Suprapubic skin (tissue), 4 donors: ENCODE results near the gene DENND2A.

Experiments used
- CTCF ChIP-seq, 2 donors: fragments of 200-600 bp in 1 of 2; fragments of 450-650 bp in 1 of 2; sonication (generic) in 1 of 2; IDR thresholded peaks; one replicate each; pipeline ENCODE4 v1.5.1; 2016 to 2019; ENCODE audit warnings: antibody characterized with exemption in 2 of 2, mild to moderate bottlenecking in 1 of 2, moderate library complexity in 1 of 2
- EP300 ChIP-seq: sonication (generic); formaldehyde crosslinking; IDR thresholded peaks from one replicate; pipeline ENCODE4 v1.6.1; 2017; ENCODE audit warnings: antibody characterized with exemption
- POLR2A ChIP-seq, 2 donors: fragments of 450-650 bp; IDR thresholded peaks; one replicate each; pipeline ENCODE4 v1.6.1; 2017; ENCODE audit warnings: antibody characterized with exemption in 2 of 2, mild to moderate bottlenecking in 2 of 2, moderate library complexity in 2 of 2
- POLR2AphosphoS5 ChIP-seq, 3 donors: sonication (generic); formaldehyde crosslinking; IDR thresholded peaks; one replicate each; pipeline ENCODE4 v1.6.1; 2017; ENCODE audit warnings: antibody characterized with exemption in 3 of 3

GRCh38 chr7:140654109-140654387 lies 13.4 kb upstream of the DENND2A start:
- no peak for TF ChIP-seq CTCF (IDR thresholded peaks at IDR 0.05)
- TF ChIP-seq POLR2A (IDR thresholded peaks at IDR 0.05) = no peak
- TF ChIP-seq EP300 = no peak
- no peak for TF ChIP-seq POLR2AphosphoS5 (IDR thresholded peaks at IDR 0.05)
